ENCODE results near the gene SLC25A34.

SLC25A34 gene

GRCh38 chr1:15737324-15738319, 1.6 kb downstream of the SLC25A34 start:
- no peak overlapping the region for H3K4me3 ChIP-seq (ENCODE audit: low read depth, low read length)
- TF ChIP-seq, protein P1, sequence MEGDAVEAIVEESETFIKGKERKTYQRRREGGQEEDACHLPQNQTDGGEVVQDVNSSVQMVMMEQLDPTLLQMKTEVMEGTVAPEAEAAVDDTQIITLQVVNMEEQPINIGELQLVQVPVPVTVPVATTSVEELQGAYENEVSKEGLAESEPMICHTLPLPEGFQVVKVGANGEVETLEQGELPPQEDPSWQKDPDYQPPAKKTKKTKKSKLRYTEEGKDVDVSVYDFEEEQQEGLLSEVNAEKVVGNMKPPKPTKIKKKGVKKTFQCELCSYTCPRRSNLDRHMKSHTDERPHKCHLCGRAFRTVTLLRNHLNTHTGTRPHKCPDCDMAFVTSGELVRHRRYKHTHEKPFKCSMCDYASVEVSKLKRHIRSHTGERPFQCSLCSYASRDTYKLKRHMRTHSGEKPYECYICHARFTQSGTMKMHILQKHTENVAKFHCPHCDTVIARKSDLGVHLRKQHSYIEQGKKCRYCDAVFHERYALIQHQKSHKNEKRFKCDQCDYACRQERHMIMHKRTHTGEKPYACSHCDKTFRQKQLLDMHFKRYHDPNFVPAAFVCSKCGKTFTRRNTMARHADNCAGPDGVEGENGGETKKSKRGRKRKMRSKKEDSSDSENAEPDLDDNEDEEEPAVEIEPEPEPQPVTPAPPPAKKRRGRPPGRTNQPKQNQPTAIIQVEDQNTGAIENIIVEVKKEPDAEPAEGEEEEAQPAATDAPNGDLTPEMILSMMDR (IDR thresholded peaks at IDR 0.05; ENCODE audit: borderline replicate concordance, insufficient read depth, low read depth, low read length) = no peak

DNA sequence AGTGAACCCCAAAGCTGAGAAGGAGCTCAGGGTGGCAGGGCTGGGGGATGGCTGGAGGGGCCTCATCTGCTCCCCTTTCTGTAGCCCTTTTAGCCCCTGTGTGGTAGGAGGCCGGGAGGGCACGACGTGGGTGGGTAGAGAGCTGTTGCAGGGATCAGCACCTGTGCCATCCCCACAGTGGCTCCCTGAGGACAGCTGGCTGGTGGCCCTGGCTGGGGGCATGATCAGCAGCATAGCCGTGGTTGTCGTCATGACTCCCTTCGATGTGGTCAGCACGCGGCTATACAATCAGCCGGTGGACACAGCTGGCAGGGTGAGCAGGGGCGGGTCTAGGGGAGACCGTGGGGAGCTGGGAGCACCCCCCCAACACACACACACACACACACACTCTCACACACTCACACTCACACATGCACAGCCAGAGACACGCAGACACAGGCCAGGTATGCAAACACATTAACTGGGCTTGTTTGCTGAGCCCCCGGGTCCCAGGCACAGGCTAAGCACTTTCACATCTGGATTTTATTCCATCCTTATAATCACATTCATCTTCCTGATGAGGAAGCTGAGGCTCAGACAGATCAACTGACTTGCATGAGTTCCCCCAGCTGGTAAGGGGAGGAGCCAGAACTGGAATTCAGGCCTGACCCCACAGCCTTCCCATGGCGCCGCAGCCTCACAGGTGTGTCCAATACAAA, 2.5 kb downstream of the SLC25A34 start:
- no peak overlapping the region for H3K4me3 ChIP-seq (ENCODE audit: low read depth, low read length)
- TF ChIP-seq, protein P1 (IDR thresholded peaks at IDR 0.05; ENCODE audit: borderline replicate concordance, insufficient read depth, low read depth, low read length) = no peak

- TF ChIP-seq, protein P1 (IDR thresholded peaks at IDR 0.05; ENCODE audit: borderline replicate concordance, insufficient read depth, low read depth, low read length) = no peak
- no peak overlapping the region for H3K4me3 ChIP-seq (ENCODE audit: low read depth, low read length)
Observed at GRCh38 chr1:15739259-15739658, 3.2 kb downstream of the SLC25A34 start.

DNA sequence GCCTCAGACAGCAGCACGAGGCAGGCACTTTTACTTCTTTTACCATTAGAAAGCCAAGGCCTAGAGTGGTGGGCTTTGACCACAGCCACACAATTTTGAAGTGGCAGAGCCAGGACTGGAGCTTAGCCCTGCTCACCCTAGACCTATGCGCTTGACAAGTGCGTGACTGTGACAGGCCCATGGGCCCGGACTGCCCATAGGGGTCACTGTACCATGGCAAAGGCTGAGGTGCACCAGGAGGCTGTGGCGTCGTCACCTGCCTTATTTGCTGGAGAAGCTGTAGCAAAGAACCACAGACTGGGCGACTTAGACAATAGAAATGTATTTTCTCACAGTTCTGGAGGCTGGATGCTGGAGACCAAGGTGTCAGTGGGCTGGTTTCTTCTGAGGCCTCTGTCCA, 3.7 kb downstream of the SLC25A34 start:
- no peak overlapping the region for H3K4me3 ChIP-seq (ENCODE audit: low read depth, low read length)
- TF ChIP-seq, protein P1 (IDR thresholded peaks at IDR 0.05; ENCODE audit: borderline replicate concordance, insufficient read depth, low read depth, low read length) = no peak

DNA sequence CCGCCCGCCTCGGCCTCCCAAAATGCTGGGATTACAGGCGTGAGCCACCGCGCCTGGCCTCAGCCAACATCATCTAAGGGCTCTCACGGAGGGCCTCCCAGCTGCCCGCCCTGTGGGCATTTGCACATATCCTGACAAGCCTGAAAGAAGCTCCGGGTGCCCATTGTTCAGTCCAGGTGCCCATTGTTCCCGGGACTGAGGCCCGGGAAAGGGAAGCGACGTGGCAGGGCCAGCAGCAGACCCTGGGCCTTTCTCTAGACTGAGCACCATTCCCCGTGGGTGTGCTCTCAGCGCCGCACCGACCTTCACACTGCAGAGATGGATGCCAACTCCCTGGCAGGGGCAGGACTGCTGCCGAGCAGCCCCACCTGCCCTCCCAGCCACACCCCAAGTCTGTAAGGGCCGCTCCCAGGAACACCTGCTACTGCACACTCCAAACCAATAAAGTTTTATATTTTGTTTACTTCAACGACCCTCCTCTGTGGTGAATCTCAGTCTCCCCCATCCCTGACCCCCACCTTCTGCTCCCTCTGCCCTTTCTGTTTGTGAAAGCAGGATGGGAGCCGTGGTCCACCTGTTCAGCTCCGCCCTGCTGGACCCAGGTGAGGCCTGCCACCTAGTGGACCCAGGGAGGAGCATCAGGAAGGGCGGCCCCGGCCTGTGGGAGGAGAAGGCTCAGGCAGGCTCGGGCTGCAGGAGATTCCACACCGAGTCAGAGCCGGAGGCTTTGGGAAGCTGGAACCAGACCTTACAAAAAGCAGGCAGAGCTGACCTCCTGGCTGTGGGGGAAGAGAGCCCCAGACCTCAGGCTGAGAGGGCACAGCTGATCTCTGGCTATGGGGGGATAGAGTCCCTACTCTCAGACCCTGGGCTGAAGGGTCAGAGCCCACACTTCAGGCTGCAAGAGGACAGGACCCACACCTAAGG, 5.1 kb downstream of the SLC25A34 start:
- TF ChIP-seq, protein P1 (IDR thresholded peaks at IDR 0.05; ENCODE audit: borderline replicate concordance, insufficient read depth, low read depth, low read length) = peak; percentile 93
- no peak overlapping the region for H3K4me3 ChIP-seq (ENCODE audit: low read depth, low read length)

DNA sequence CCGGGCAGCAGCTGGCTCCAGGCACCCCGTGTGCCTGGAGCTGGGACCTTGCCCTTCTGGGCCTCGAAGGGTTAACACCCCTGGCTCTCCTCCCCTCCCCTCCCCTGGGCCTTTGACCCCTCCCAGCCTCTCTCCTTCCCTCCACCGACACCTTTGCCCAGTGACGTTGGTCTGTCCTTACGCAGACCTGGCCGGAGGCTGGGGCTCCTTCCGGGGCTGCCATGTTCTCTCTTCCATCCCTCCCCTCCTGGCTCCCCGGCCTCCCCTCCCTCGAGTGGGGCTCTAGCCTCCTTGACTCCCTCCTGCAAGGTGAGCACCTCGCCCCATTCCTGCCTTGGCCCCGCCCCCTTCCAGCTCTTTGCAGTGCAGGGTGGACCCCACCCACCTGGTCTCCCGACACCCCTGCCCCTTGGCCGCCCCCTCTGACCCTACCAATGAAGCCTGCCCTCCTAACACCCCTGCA, 6.3 kb downstream of the SLC25A34 start, which contains the start of gene TMEM82:
Gene TMEM82, plus strand, starts transcription at position 161 of the 463 bp plus-strand sequence. Its CDS starts 61 bp downstream, at position 222.
- H3K4me3 ChIP-seq (ENCODE audit: low read depth, low read length) = no peak within 1 kb of the TSS

More for the DNA sequence above, 6.3 kb downstream of the SLC25A34 start, which contains the start of gene TMEM82:
- TF ChIP-seq, protein P1 (IDR thresholded peaks at IDR 0.05; ENCODE audit: borderline replicate concordance, insufficient read depth, low read depth, low read length) = no peak

Measured in GM12875 (cell line).